CD4-positive, alpha-beta T cell treated with Interleukin-6 at 100 ng/mL for 8 hours (primary cell): Measurements from ENCODE around the gene KIAA1549.
A peak's percentile ranks its signal among the peaks of the same experiment; 100 is the strongest.

Experiments used
- DNase-seq: peaks from one replicate; pipeline ENCODE4 v3.0.0-alpha.2; 2020; ENCODE audit warnings: mixed read lengths, low spot score

KIAA1549 gene

DNA sequence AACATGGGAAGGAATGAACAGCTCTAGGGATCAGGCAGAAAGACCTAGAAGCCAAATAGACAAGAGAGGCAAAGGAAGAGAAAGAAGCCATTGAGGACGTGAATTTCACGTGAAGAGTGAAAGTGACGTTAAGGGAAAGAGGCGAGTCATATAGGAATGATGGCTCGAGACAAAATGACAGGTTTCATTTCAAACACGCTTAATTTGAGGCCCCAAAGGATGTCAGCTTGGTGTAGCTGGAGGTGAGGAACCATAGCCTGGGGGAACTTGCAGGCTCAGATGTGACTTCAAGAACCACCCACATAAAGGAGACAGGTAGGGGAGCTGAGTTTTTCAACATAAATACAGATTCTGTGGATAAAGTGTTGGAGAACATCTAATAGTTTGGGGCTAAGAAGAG, 98.9 kb downstream of the KIAA1549 start:
- DNase-seq = no peak

DNA sequence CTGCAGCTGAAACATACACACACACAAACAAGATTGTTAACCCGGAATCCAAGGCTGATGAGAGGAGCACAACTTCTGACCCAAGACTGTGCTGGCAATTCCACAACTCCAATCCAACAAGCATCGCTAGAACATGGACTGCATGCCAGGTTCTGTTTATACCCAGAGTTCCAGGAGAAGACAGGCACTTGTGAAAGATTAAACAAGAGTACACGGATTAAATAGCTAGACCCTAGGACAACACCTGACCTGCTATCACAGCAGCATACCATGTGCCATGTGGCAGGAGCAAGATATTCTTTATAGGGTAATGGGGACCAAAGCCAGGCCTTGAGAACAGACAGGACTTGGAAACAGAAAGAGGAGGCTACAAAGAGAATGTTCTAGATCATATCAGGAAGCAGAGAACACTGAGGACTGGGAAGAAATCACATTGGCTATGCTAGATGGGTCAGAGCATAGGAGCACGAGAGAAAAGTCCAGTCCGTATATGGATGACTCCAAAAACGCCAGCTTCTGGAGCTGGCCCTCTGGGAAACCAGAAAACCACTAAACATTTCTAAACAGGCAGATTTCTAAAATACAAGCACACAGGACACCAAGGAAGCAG, 99.5 kb downstream of the KIAA1549 start:
- no peak for DNase-seq

DNA sequence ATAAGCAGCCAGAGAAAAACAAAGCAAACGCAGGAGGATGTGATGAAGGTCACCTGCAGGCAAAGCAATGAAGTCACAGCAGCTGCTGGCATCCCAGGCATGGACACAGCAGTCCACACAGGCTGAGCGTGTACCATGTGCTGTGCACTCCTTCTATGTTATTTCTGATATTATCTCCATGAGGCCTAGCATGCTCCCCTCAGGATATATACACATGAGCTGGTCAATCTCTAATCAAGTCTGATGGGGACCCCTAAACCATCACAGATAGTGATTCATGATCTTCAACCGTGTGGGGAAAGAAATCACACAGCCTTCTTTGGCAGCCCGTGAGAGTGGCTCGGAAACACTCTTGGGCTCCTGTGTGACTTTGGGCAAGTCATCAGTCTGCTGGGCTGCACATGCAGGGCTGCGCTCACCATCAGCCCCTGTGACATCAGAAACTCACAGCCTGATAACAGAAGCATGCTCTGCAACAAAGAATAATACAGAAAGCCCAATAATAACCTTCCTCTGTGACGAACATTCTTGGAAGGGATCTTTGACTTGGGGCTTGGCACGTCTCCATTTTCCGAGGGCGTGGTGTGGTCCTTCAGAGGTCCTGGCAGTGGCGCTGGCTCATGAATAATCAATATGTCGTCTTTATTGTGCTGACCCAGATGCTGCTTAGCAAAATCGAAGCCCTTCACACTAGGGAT, 100.2 kb downstream of the KIAA1549 start:
- no peak for DNase-seq

DNA sequence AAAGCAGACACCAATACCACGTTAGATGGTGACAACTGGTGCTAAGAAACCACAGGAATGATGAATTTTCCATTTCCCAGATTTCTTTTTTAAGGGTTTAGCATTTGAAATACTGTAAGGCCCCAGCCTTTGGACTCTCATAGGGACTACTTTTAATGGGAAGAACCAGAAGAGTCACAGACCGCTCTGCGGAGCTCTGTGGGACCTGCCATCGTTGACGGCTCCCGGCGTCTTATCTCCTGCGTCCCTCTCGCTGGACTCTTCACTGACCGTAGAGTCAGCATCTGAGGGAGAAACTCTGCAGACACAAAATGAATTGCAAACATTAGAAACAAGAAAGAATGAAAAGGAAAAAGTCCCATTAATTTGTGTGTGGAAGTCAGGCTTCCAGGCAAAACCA, 101.8 kb downstream of the KIAA1549 start:
- no peak for DNase-seq

GRCh38 chr7:138878856-138879255, 102.3 kb downstream of the KIAA1549 start:
- no peak for DNase-seq

GRCh38 chr7:138878051-138878450, 103.1 kb downstream of the KIAA1549 start:
- DNase-seq = no peak

DNA sequence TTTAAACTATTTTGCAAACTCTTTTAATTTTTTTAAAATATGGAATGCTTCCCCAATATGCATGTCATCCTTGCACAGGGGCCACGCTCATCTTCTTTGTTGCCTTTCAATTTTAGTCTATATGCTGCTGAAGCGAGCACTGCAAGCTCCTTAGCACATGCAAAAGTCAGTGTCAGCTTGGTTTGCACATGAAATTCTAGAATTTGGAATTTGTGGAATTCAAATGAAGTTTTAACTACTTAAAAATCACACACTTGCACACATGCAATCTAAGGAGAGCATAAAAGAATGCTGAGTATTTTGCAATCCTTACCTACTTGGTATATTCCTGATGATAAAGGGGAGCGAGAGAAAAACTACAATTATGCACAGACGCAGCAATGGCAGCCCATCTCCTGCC, 104.9 kb downstream of the KIAA1549 start:
- DNase-seq = no peak

- DNase-seq = peak; percentile 64
Observed at GRCh38 chr7:138875794-138876193, 105.4 kb downstream of the KIAA1549 start.

DNA sequence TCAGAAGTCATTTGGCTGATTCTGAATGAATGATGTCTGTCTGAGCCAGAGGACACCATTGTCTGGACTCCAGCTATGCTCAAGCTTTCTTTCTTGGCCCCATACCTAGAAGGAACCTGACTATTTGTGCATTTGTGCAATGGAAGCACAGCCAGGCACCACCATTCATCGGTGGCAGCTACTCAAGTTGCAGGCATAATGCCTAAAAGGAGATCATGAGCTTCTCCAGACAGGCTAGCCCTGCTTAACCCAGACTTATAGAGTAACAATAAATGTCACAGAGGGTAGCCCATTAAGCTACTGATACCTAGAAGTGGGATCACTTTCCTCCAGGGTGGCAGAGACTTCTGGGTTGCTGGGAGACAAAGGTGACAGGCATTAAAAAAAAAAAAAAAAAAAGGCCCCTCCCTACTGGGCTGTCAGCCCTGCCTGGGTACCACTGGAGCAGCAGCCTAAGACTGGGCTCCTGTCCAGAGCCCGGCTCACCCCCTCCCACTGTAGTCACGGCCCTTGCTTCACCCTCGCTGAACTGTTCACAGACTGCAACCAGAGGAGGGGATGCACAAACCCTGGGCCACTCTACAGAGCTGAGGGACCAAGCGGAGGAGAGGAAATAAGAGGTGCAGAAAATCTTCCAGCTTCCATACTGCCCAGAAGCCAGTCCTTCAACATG, 107.8 kb downstream of the KIAA1549 start:
- no peak for DNase-seq

- DNase-seq = no peak
Observed at GRCh38 chr7:138872576-138872975, 108.6 kb downstream of the KIAA1549 start.

DNA sequence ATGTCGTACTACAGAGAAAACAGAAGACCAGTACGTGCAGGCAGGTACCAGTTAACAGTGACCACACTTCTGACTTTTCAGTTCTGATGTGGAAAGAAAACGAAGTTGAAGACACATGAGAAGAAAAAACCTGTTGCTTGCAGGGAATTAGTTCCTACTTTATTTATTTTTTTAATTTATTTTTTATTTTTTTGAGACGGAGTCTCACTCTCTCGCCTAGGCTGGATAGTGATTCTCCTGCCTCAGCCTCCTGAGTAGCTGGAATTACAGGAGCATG, 109.4 kb downstream of the KIAA1549 start:
- DNase-seq = no peak

DNA sequence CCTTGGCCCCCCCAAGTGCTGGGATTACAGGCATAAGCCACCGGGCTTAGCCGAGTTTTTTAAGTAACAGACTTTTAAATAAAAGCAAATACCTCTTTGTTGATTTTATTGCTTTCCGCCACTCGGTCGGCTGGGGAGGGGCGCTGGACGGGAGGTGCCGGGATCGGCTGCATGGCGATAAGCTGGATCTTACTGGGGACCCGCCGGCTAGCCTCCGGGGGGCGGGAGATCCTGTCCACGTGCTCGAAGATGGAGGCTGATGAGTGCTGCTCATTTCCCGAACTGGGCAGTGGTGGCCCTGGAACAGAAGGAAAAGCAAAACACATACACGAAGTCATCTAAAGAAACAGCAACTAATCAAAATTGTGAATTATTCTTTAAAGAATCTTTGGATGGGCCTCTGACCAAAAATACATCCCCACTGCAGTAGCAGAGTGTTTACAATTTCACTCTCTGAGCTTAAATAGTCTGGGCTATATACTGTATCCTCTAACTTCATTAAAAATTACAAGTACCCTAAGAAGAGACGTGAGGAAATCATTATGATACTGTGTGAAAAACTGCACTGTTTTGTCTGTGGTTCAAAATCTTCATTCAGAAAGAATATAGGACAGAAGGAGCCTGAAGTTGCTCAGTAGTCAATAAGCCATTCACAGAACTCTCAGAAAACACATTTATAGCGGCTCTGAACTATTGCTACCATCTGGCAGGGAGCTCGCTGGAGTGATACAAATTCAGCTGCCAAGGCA, 110.0 kb downstream of the KIAA1549 start:
- DNase-seq = no peak

DNA sequence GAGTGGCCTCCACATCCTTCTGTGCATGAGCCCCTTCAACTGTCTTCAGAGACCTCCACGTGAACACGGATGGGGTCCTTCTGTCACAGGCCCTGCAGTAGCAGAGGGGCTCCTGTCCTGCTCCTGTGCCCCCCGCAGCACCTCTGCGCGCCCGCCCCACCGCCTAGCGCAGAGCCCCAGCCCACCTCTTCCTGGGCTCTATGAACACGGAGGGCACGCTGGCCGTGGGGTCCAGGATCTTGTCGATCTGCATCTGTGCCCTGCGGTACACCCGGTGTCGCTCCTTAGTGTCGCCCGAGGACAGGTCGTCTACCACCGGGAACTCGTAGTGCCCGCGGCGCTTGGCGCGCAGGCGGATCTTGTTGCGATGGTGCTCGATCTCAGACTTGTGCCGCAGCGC, 111.8 kb downstream of the KIAA1549 start:
- DNase-seq = no peak

DNA sequence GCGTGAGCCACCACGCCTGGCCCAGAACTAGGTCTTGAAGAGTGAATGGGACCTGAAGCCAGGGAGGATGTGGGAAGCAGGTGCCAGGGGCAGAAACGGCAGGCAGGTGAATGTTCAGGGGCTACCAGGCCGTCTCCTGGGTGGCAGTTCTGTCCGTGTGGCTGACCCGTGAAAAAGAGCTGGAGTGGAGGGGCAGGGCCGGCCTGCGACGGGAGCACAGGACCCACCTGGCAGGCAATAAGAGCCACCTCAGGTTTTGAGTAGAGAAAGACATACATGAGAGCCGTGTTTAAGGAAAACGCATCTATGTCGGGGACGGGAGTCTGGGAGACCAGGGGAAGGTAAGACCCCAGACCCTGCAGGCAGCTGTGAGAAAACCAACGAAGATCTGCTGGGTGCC, 112.5 kb downstream of the KIAA1549 start:
- no peak for DNase-seq

GRCh38 chr7:138867744-138868143, 113.4 kb downstream of the KIAA1549 start:
- DNase-seq = no peak

- no peak for DNase-seq
Observed at GRCh38 chr7:138866353-138866752, 114.8 kb downstream of the KIAA1549 start.

DNA sequence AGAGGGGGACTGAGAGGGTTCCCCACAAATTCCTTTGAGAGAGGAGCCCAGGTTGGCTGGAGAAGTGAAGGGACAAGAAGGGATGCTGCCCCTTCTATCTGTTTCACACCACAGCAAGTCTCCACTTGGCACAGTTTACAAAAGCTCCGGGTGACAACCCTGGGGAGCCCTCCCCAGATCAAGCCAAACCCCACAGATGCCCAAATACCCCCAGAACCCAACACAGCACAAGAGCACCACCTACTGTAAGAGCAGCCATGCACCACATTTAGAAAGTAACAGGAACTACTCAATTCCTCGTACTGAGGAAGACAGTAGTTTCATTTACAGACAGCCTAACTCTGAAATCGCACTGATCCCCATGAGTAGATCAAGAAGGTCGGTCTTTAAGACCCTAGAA, 115.3 kb downstream of the KIAA1549 start:
- DNase-seq = peak; percentile 35

- no peak for DNase-seq
Observed at GRCh38 chr7:138864667-138865066, 116.5 kb downstream of the KIAA1549 start.

GRCh38 chr7:138863931-138864330, 117.3 kb downstream of the KIAA1549 start:
- no peak for DNase-seq

DNA sequence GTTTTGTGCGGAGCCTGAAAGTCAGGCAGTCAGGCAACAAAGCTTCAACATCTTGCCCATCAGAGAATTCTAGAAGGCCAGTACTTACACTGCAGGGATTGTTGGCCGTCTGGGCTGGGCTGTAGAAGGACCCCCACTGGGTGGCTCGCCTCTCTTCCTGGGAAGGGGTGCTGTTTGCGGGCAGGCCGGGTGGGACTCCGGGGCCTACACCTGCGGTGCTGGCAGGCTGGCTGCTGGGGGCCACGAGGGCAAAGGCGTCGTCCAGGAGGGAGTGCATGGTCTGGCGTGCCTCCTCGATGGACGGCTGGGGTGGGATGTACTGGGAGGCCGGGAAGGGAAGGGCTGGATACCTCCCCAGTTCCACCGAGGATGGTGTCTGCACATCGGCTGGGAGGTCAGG, 120.1 kb downstream of the KIAA1549 start:
- DNase-seq = no peak

- no peak for DNase-seq
Observed at GRCh38 chr7:138857728-138858127, 123.5 kb downstream of the KIAA1549 start.

DNA sequence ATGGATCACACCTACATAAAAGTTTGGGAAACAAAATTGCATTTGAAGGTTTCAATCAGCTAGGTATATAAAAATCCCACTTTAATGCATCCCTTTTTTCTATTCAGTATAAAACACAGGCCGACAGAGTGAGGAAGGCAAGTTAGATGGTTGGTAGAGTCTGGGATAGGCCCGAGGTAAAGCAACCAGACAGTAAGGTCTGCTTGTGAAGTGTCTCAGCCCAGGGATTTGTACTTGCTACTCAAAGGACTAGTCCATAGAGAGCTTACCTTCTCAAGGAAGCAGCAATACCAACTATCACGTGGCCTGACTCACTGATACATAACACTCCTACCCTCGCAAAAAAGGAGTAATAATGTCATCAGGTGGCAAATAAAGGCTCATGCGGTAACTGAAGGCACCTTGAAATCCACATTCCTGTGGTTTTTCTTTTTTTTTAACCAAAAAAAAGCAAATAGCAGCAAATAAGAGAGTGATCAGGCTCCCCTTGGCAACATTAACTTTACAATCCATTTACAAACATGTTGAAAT, 127.0 kb downstream of the KIAA1549 start:
- no peak for DNase-seq

GRCh38 chr7:138853448-138853847, 127.7 kb downstream of the KIAA1549 start:
- DNase-seq = no peak
